Psoas muscle (tissue), 8 donors: ENCODE results near the gene RPL23. TPM values are rescaled to one million over a fixed set of nuclear protein-coding genes. Genes with fewer than 3 reads are reported as not detected.

ENCODE experiments used
- ATAC-seq, 4 donors: fragments of 200-7000 bp; cut with Tn5 transposase; one replicate each; pipeline ENCODE4 v1.9.1; 2020; ENCODE audit warnings: moderate library complexity in 3 of 4, mild to moderate bottlenecking in 2 of 4
- DNase-seq, 2 donors: peaks; one replicate each; pipeline ENCODE4 v3.0.0-alpha.2; 2020
- H3K27ac ChIP-seq: fragments of 200-600 bp; one replicate; pipeline ENCODE4 v1.8.0; 2022
- H3K27me3 ChIP-seq, 3 donors: fragments of 200-600 bp in 1 of 3; one replicate each; pipeline versions ENCODE4 v1.6.1 to v1.8.0; 2013 to 2022; ENCODE audit warnings: low read length in 2 of 3, mild to moderate bottlenecking in 2 of 3, moderate library complexity in 1 of 3; ENCODE audit not compliant: insufficient read depth in 3 of 3
- H3K36me3 ChIP-seq, 2 donors: fragments of 200-600 bp in 1 of 2; one replicate each; pipeline versions ENCODE4 v1.6.1 to v1.8.0; 2013 to 2022; ENCODE audit warnings: low read depth in 1 of 2, mild to moderate bottlenecking in 1 of 2, moderate library complexity in 1 of 2; ENCODE audit not compliant: insufficient read depth in 1 of 2
- H3K4me1 ChIP-seq: fragments of 200-600 bp; one replicate; pipeline ENCODE4 v1.8.0; 2022
- H3K4me3 ChIP-seq: fragments of 200-600 bp; one replicate; pipeline ENCODE4 v1.8.0; 2022; ENCODE audit warnings: mild to moderate bottlenecking
- H3K9me3 ChIP-seq: fragments of 200-600 bp; one replicate; pipeline ENCODE4 v1.8.0; 2022
- CTCF ChIP-seq: fragments of 200-600 bp; IDR thresholded peaks from one replicate; pipeline ENCODE4 v1.8.0; 2022; ENCODE audit warnings: antibody characterized with exemption
- WGBS, 3 donors: extraction: QIAGEN DNeasy Blood & Tissue Kit; methylation state at CpG; one replicate each; pipeline versions ENCODE4 v1.1.6 to v1.1.7; 2013; 5-methylcytosine and 5-hydroxymethylcytosine counted together
- intact Hi-C, 2 donors: fragments of 100-400 bp; cut with DNase I; formaldehyde crosslinking; loops; one replicate each; pipeline versions ENCODE4 v1.11.0 to v1.14.2; 2022
- polyA plus RNA-seq, 3 donors: library from polyadenylated mRNA; stranded (reverse); fragments of 200-250 nt; gene quantifications; one replicate each; pipeline ENCODE4 v1.2.3, GENCODE V29; 2013
- total RNA-seq, 4 donors: library from RNA; stranded (reverse); fragmentation: NEBNext Ultra II Directional in 2 of 4; extraction: Animal tissue kit (Norgen Biotek cat#: 25700) in 2 of 4; gene quantifications; one replicate each; pipeline versions ENCODE4 v1.2.1 to v1.2.4, GENCODE V29; 2021 to 2023
- donor health status: healthy with polysubstance abuse.
- donor health status: DM: no; HTN: no; CAD: no; lungs with moderate emphysema.
- donor health status: Bipolar disorder and iron deficiency.
- donor health status: healthy.
- donor health status: DM: yes; HTN: yes; CAD: no.
- donor health status: DM: no; HTN: no; CAD: no.
- donor health status: DM: no; HTN: no; CAD: no.
- donor health status: DM: yes; HTN: yes; CAD: no.

Gene RPL23
- total and polyA plus RNA-seq, 7 donors, result 816 to 2,332 (median 1,006) TPM

- intact Hi-C loops, result loop anchor here in 1 of 2 donors (5.0 kb wide), 1 partner anchor 35 kb away; no protein-coding TSS in a partner anchor
- no peak for TF ChIP-seq CTCF
- no peak for DNase-seq
- peaks cover 35% of the 10 kb centered on the region for H3K4me1 ChIP-seq
- WGBS, 3 donors, result 36 to 56% (median 51%) methylated on average over 5 of the region's 5 CpGs
- no peaks in the 10 kb centered on the region for H3K9me3 ChIP-seq
- peak overlapping the region; percentile 93 for H3K4me3 ChIP-seq
- H3K36me3 ChIP-seq, result no peaks in the 10 kb centered on the region
- no peaks in the 10 kb centered on the region for H3K27me3 ChIP-seq
- peak overlapping the region; percentile 85 for H3K27ac ChIP-seq
- ATAC-seq, result no peak
Measured at GRCh38 chr17:38872027-38872511, 18.5 kb upstream of the RPL23 start.

GRCh38 chr17:38871247-38872015, 17.9 kb upstream of the RPL23 start:
- H3K27ac ChIP-seq, result peak overlapping the region; percentile 85
- H3K9me3 ChIP-seq, result no peaks in the 10 kb centered on the region
- peaks cover 35% of the 10 kb centered on the region for H3K4me1 ChIP-seq
- TF ChIP-seq CTCF, result no peak
- no peaks in the 10 kb centered on the region for H3K27me3 ChIP-seq
- peak overlapping the region; percentile 93 for H3K4me3 ChIP-seq
- ATAC-seq (peak in 2 of 4 donors; percentile 9 to 15), DNase-seq (peak; percentile 70)
- 40 to 46% (median 42%) methylated on average over 11 of the region's 11 CpGs for WGBS, 3 donors
- intact Hi-C loops, result loop anchor here in 1 of 2 donors (5.0 kb wide), 1 partner anchor 36 kb away; no protein-coding TSS in a partner anchor
- H3K36me3 ChIP-seq, result no peaks in the 10 kb centered on the region

GRCh38 chr17:38870259-38871165, 17.0 kb upstream of the RPL23 start:
- TF ChIP-seq CTCF, result no peak
- no peaks in the 10 kb centered on the region for H3K36me3 ChIP-seq
- peak overlapping the region; percentile 85 for H3K27ac ChIP-seq
- DNase-seq (peak; percentile 76 to 84), ATAC-seq (peak; percentile 32 to 65 (median 42))
- no peaks in the 10 kb centered on the region for H3K27me3 ChIP-seq
- peaks cover 29% of the 10 kb centered on the region for H3K4me1 ChIP-seq
- peak overlapping the region; percentile 93 for H3K4me3 ChIP-seq
- H3K9me3 ChIP-seq, result no peaks in the 10 kb centered on the region
- 1 to 2% (median 2%) methylated on average over 41 to 56 of the region's 56 CpGs for WGBS, 3 donors
- intact Hi-C loops, result loop anchor here in 1 of 2 donors (5.0 kb wide), 1 partner anchor 37 kb away; no protein-coding TSS in a partner anchor

- no peaks in the 10 kb centered on the region for H3K36me3 ChIP-seq
- H3K4me1 ChIP-seq, result peaks cover 28% of the 10 kb centered on the region
- H3K4me3 ChIP-seq, result peak within 1 kb of the TSS; percentile 93
- no peak for TF ChIP-seq CTCF
- no peaks in the 10 kb centered on the region for H3K27me3 ChIP-seq
- no peaks in the 10 kb centered on the region for H3K9me3 ChIP-seq
- DNase-seq (peak; percentile 87 to 93), ATAC-seq (peak; percentile 84 to 88 (median 87))
- intact Hi-C loops, result loop anchor here (5.0 to 10.0 kb wide), 3 partner anchors 38 to 285 kb away; partner anchors contain the start of gene PLXDC1 (in 2 of the 2)
- 0% methylated on average over 47 to 73 of the region's 73 CpGs for WGBS, 3 donors
- peak within 1 kb of the TSS; percentile 85 for H3K27ac ChIP-seq
Measured at GRCh38 chr17:38869526-38870258, 16.2 kb upstream of the RPL23 start, which contains the start of gene LASP1. TSS of gene LASP1 (plus strand) at chr17:38870058. CDS start at chr17:38870190, 132 bp downstream.
